Lower lobe of right lung (tissue), 2 donors: ENCODE data around the gene ELFN2. TPM values are rescaled to one million over a fixed set of nuclear protein-coding genes. Genes with fewer than 3 reads are reported as not detected.

Experiments
- ATAC-seq, 2 donors: fragments of 200-7000 bp; cut with Tn5 transposase; one replicate each; pipeline ENCODE4 v1.9.1; 2020 to 2022; ENCODE audit warnings: mild to moderate bottlenecking in 2 of 2, moderate library complexity in 2 of 2
- DNase-seq: peaks from one replicate; pipeline ENCODE4 v3.0.0-alpha.2; 2020
- H3K27ac ChIP-seq: fragments of 200-600 bp; one replicate; pipeline ENCODE4 v1.8.0; 2022
- H3K27me3 ChIP-seq: fragments of 200-600 bp; one replicate; pipeline ENCODE4 v1.8.0; 2022; ENCODE audit warnings: low read depth
- H3K36me3 ChIP-seq: fragments of 200-600 bp; one replicate; pipeline ENCODE4 v1.8.0; 2022; ENCODE audit warnings: mild to moderate bottlenecking
- H3K4me1 ChIP-seq: fragments of 200-600 bp; one replicate; pipeline ENCODE4 v1.8.0; 2022
- H3K4me3 ChIP-seq: fragments of 200-600 bp; one replicate; pipeline ENCODE4 v1.8.0; 2022; ENCODE audit warnings: mild to moderate bottlenecking
- H3K9me3 ChIP-seq: fragments of 200-600 bp; one replicate; pipeline ENCODE4 v1.8.0; 2022
- CTCF ChIP-seq: fragments of 200-600 bp; IDR thresholded peaks from one replicate; pipeline ENCODE4 v1.8.0; 2022; ENCODE audit warnings: antibody characterized with exemption, mild to moderate bottlenecking
- intact Hi-C: fragments of 100-400 bp; cut with DNase I; formaldehyde crosslinking; loops from one replicate; pipeline ENCODE4 v1.11.0; 2022
- total RNA-seq: library from RNA; stranded (reverse); fragmentation: NEBNext Ultra II Directional; extraction: Animal tissue kit (Norgen Biotek cat#: 25700); gene quantifications from one replicate; pipeline ENCODE4 v1.2.1, GENCODE V29; 2021
- donor health status: DM: no; HTN: yes; CAD: no; lungs with severe emphysema.

ELFN2 gene
- total RNA-seq, 1 donor from 2014 or later: 0.89 TPM

GRCh38 chr22:37451218-37451617 lies 23.9 kb upstream of the ELFN2 start:
- no peak overlapping the region for H3K4me3 ChIP-seq
- H3K36me3 ChIP-seq: no peaks in the 10 kb centered on the region
- H3K27me3 ChIP-seq: peaks cover 20% of the 10 kb centered on the region
- H3K9me3 ChIP-seq: no peaks in the 10 kb centered on the region
- peaks cover 8% of the 10 kb centered on the region for H3K4me1 ChIP-seq
- no peak for ATAC-seq
- intact Hi-C loops: no loop called here
- no peak overlapping the region for H3K27ac ChIP-seq
- DNase-seq: no peak
- no peak for TF ChIP-seq CTCF

- ATAC-seq (peak in 1 of 2 donors; percentile 35), DNase-seq (no peak)
- Histone ChIP-seq H3K9me3 (no peaks in the 10 kb centered on the region), H3K27ac (no peak overlapping the region), H3K36me3 (no peaks in the 10 kb centered on the region), H3K27me3 (peaks cover 20% of the 10 kb centered on the region), H3K4me3 (no peak overlapping the region), H3K4me1 (no peaks in the 10 kb centered on the region)
- no peak for TF ChIP-seq CTCF
- intact Hi-C loops: no loop called here
Measured at GRCh38 chr22:37449331-37450001, 22.2 kb upstream of the ELFN2 start.

GRCh38 chr22:37448516-37449127 lies 21.3 kb upstream of the ELFN2 start:
- no peak for TF ChIP-seq CTCF
- ATAC-seq (no peak), DNase-seq (no peak)
- Histone ChIP-seq H3K36me3 (no peaks in the 10 kb centered on the region), H3K4me3 (no peak overlapping the region), H3K4me1 (no peaks in the 10 kb centered on the region), H3K9me3 (no peaks in the 10 kb centered on the region), H3K27ac (no peak overlapping the region), H3K27me3 (peaks cover 20% of the 10 kb centered on the region)
- intact Hi-C loops: no loop called here

GRCh38 chr22:37445501-37445900 lies 18.2 kb upstream of the ELFN2 start:
- no peaks in the 10 kb centered on the region for H3K4me1 ChIP-seq
- intact Hi-C loops: no loop called here
- DNase-seq (no peak), ATAC-seq (no peak)
- no peak overlapping the region for H3K27ac ChIP-seq
- H3K9me3 ChIP-seq: no peaks in the 10 kb centered on the region
- no peak overlapping the region for H3K4me3 ChIP-seq
- TF ChIP-seq CTCF: no peak
- no peaks in the 10 kb centered on the region for H3K36me3 ChIP-seq
- peaks cover 20% of the 10 kb centered on the region for H3K27me3 ChIP-seq

- ATAC-seq (no peak), DNase-seq (no peak)
- Histone ChIP-seq H3K9me3 (no peaks in the 10 kb centered on the region), H3K4me3 (no peak overlapping the region), H3K27ac (no peak overlapping the region), H3K27me3 (peaks cover 15% of the 10 kb centered on the region), H3K4me1 (no peaks in the 10 kb centered on the region), H3K36me3 (no peaks in the 10 kb centered on the region)
- intact Hi-C loops: no loop called here
- TF ChIP-seq CTCF: no peak
Measured at GRCh38 chr22:37443977-37444376, 16.7 kb upstream of the ELFN2 start.
